NB4 (cell line): ENCODE data around the gene CLASP1.

Experiments
- DNase-seq: peaks from one replicate; pipeline ENCODE4 v3.0.0; 2010; ENCODE audit warnings: low read depth
- H3K4me3 ChIP-seq: one replicate; pipeline ENCODE4 v1.5.1; 2011; ENCODE audit warnings: mild to moderate bottlenecking, low read depth, low read length, moderate library complexity
- CTCF ChIP-seq: IDR thresholded peaks from one replicate; pipeline ENCODE4 v1.5.1; 2012; ENCODE audit warnings: low read depth, low read length
- MAX ChIP-seq: IDR thresholded peaks from 2 replicates; pipeline ENCODE4 v1.6.1; 2011; ENCODE audit warnings: low read depth, low read length
- MYC ChIP-seq: IDR thresholded peaks from 2 replicates; pipeline ENCODE4 v1.6.1; 2011; ENCODE audit warnings: low read depth, low read length
- POLR2A ChIP-seq: IDR thresholded peaks from 2 replicates; pipeline ENCODE4 v1.6.1; 2011; ENCODE audit warnings: mild to moderate bottlenecking; ENCODE audit not compliant: insufficient read length; ENCODE audit errors: extremely low read depth

The CLASP1 gene

GRCh38 chr2:121490584-121491133, 158.6 kb downstream of the CLASP1 start:
- no peak for DNase-seq

GRCh38 chr2:121489911-121490583, 159.2 kb downstream of the CLASP1 start:
- TF ChIP-seq MAX (no peak), POLR2A (no peak), MYC (no peak), CTCF (no peak)
- H3K4me3 ChIP-seq: no peak overlapping the region
- DNase-seq: no peak

More at GRCh38 chr2:121490584-121491133, 158.6 kb downstream of the CLASP1 start:
- TF ChIP-seq POLR2A (no peak), MYC (no peak), CTCF (no peak), MAX (no peak)
- no peak overlapping the region for H3K4me3 ChIP-seq

GRCh38 chr2:121489284-121489683, 160.0 kb downstream of the CLASP1 start:
- no peak for TF ChIP-seq MYC
- no peak for TF ChIP-seq POLR2A
- no peak for TF ChIP-seq MAX
- TF ChIP-seq CTCF: no peak
- no peak overlapping the region for H3K4me3 ChIP-seq
- DNase-seq: no peak

GRCh38 chr2:121486191-121486790, 163.0 kb downstream of the CLASP1 start:
- H3K4me3 ChIP-seq: no peak overlapping the region
- TF ChIP-seq MAX (no peak), CTCF (no peak), POLR2A (no peak), MYC (no peak)
- no peak for DNase-seq

- H3K4me3 ChIP-seq: no peak overlapping the region
- TF ChIP-seq MYC (no peak), CTCF (no peak), MAX (no peak), POLR2A (no peak)
- DNase-seq: no peak
Measured at GRCh38 chr2:121485039-121485438, 164.2 kb downstream of the CLASP1 start.
